Immature natural killer cell (primary cell): ENCODE measurements around the gene VPS36. TPM values are rescaled to one million over a fixed set of nuclear protein-coding genes. Genes with fewer than 3 reads are reported as not detected.
"Not testable (repeated sequence)": the region's sequence is repeated elsewhere in the genome, so short reads cannot be mapped to it uniquely, and the experiment has no call there.

Experiments used
- DNase-seq, 3 donors: peaks; one replicate each; pipeline ENCODE4 v3.0.0; 2022; ENCODE audit warnings: mixed read lengths in 1 of 3
- H3K27ac Mint-ChIP-seq, 6 donors: one replicate each; pipeline ENCODE4 v1.8.0; 2020; ENCODE audit warnings: mixed read lengths in 6 of 6, mild to moderate bottlenecking in 5 of 6, inconsistent platforms in 4 of 6, moderate library complexity in 3 of 6
- H3K27me3 Mint-ChIP-seq, 3 donors: one replicate each; pipeline ENCODE4 v1.8.0; 2020 to 2021; ENCODE audit warnings: low read depth in 3 of 3, mild to moderate bottlenecking in 3 of 3, mixed read lengths in 3 of 3, moderate library complexity in 3 of 3, inconsistent platforms in 1 of 3
- H3K36me3 Mint-ChIP-seq, 3 donors: one replicate each; pipeline ENCODE4 v1.8.0; 2020; ENCODE audit warnings: mixed read lengths in 3 of 3, inconsistent platforms in 2 of 3, mild to moderate bottlenecking in 2 of 3
- H3K4me1 Mint-ChIP-seq, 2 donors: one replicate each; pipeline ENCODE4 v1.8.0; 2020; ENCODE audit warnings: inconsistent platforms in 2 of 2, mild to moderate bottlenecking in 2 of 2, mixed read lengths in 2 of 2, moderate library complexity in 1 of 2
- H3K4me3 Mint-ChIP-seq, 5 donors: one replicate each; pipeline ENCODE4 v1.8.0; 2020; ENCODE audit warnings: mild to moderate bottlenecking in 5 of 5, mixed read lengths in 5 of 5, inconsistent platforms in 3 of 5, moderate library complexity in 3 of 5
- H3K9me3 Mint-ChIP-seq, 6 donors: one replicate each; pipeline ENCODE4 v1.8.0; 2020; ENCODE audit warnings: mild to moderate bottlenecking in 6 of 6, mixed read lengths in 6 of 6, inconsistent platforms in 4 of 6, moderate library complexity in 3 of 6
- polyA plus RNA-seq, 3 donors: library from polyadenylated mRNA; unstranded; fragments of 300-500 nt; fragmentation: Illumina TruSeq; gene quantifications; one replicate each; pipeline ENCODE4 v1.2.3, GENCODE V29; 2021

VPS36 gene
- polyA plus RNA-seq, 3 donors from 2014 or later = 33.3 to 53.3 (median 40.5) TPM

- Mint-ChIP-seq H3K9me3 (no peaks in the 10 kb centered on the region), H3K36me3 (no peaks in the 10 kb centered on the region), H3K4me1 (no peaks in the 10 kb centered on the region), H3K4me3 (no peak overlapping the region), H3K27me3 (peaks cover 0 to 3% (median 0%) of the 10 kb centered on the region in 3 donors), H3K27ac (no peak overlapping the region)
- no peak for DNase-seq
These were observed 62.7 kb downstream of the VPS36 start for GRCh38 chr13:52387721-52388120.

GRCh38 chr13:52385870-52386269 is 64.6 kb downstream of the VPS36 start:
- DNase-seq = no peak
- H3K36me3 Mint-ChIP-seq = no peaks in the 10 kb centered on the region
- no peak overlapping the region for H3K27ac Mint-ChIP-seq
- H3K9me3 Mint-ChIP-seq = no peaks in the 10 kb centered on the region
- no peaks in the 10 kb centered on the region for H3K4me1 Mint-ChIP-seq
- peaks cover 0 to 3% (median 0%) of the 10 kb centered on the region in 3 donors for H3K27me3 Mint-ChIP-seq
- no peak overlapping the region for H3K4me3 Mint-ChIP-seq

- no peaks in the 10 kb centered on the region for H3K4me1 Mint-ChIP-seq
- peaks cover 0 to 3% (median 0%) of the 10 kb centered on the region in 3 donors for H3K36me3 Mint-ChIP-seq
- H3K4me3 Mint-ChIP-seq = no peak overlapping the region
- peaks cover 0 to 3% (median 0%) of the 10 kb centered on the region in 3 donors for H3K27me3 Mint-ChIP-seq
- DNase-seq = no peak
- no peak overlapping the region for H3K27ac Mint-ChIP-seq
- H3K9me3 Mint-ChIP-seq = no peaks in the 10 kb centered on the region
These were observed 67.1 kb downstream of the VPS36 start for GRCh38 chr13:52383366-52383765.

GRCh38 chr13:52378312-52378711 is 72.1 kb downstream of the VPS36 start:
- no peaks in the 10 kb centered on the region for H3K9me3 Mint-ChIP-seq
- H3K4me3 Mint-ChIP-seq = no peak overlapping the region
- no peak for DNase-seq
- H3K4me1 Mint-ChIP-seq = no peaks in the 10 kb centered on the region
- H3K36me3 Mint-ChIP-seq = peaks cover 0 to 3% (median 0%) of the 10 kb centered on the region in 3 donors
- no peak overlapping the region for H3K27ac Mint-ChIP-seq
- no peaks in the 10 kb centered on the region for H3K27me3 Mint-ChIP-seq

GRCh38 chr13:52377898-52378297 is 72.5 kb downstream of the VPS36 start:
- no peaks in the 10 kb centered on the region for H3K4me1 Mint-ChIP-seq
- H3K36me3 Mint-ChIP-seq = peaks cover 0 to 3% (median 0%) of the 10 kb centered on the region in 3 donors
- H3K27me3 Mint-ChIP-seq = no peaks in the 10 kb centered on the region
- DNase-seq = no peak
- H3K27ac Mint-ChIP-seq = no peak overlapping the region
- no peaks in the 10 kb centered on the region for H3K9me3 Mint-ChIP-seq
- no peak overlapping the region for H3K4me3 Mint-ChIP-seq

- no peaks in the 10 kb centered on the region for H3K27me3 Mint-ChIP-seq
- no peaks in the 10 kb centered on the region for H3K9me3 Mint-ChIP-seq
- no peak overlapping the region for H3K27ac Mint-ChIP-seq
These were observed 75.5 kb downstream of the VPS36 start for GRCh38 chr13:52374873-52375411.

GRCh38 chr13:52374389-52374788 is 76.0 kb downstream of the VPS36 start:
- Mint-ChIP-seq H3K4me1 (no peaks in the 10 kb centered on the region), H3K36me3 (peaks cover 0 to 3% (median 0%) of the 10 kb centered on the region in 3 donors), H3K27me3 (no peaks in the 10 kb centered on the region), H3K27ac (no peak overlapping the region), H3K9me3 (no peaks in the 10 kb centered on the region), H3K4me3 (no peak overlapping the region)
- no peak for DNase-seq

More at GRCh38 chr13:52374873-52375411, 75.5 kb downstream of the VPS36 start:
- no peak for DNase-seq
- H3K4me3 Mint-ChIP-seq = no peak overlapping the region
- H3K36me3 Mint-ChIP-seq = peaks cover 0 to 3% (median 0%) of the 10 kb centered on the region in 3 donors
- no peaks in the 10 kb centered on the region for H3K4me1 Mint-ChIP-seq

- H3K27me3 Mint-ChIP-seq, H3K9me3 Mint-ChIP-seq, H3K4me3 Mint-ChIP-seq, DNase-seq, H3K27ac Mint-ChIP-seq, H3K4me1 Mint-ChIP-seq, H3K36me3 Mint-ChIP-seq: not testable (repeated sequence)
These were observed 77.2 kb downstream of the VPS36 start for GRCh38 chr13:52373277-52373676.

GRCh38 chr13:52371736-52372247 is 78.6 kb downstream of the VPS36 start:
- Mint-ChIP-seq H3K27me3 (no peaks in the 10 kb centered on the region), H3K36me3 (no peaks in the 10 kb centered on the region), H3K9me3 (no peaks in the 10 kb centered on the region), H3K27ac (no peak overlapping the region), H3K4me1 (no peaks in the 10 kb centered on the region), H3K4me3 (no peak overlapping the region)
- no peak for DNase-seq

- Mint-ChIP-seq H3K27ac (no peak overlapping the region), H3K9me3 (no peaks in the 10 kb centered on the region), H3K36me3 (no peaks in the 10 kb centered on the region), H3K4me1 (no peaks in the 10 kb centered on the region), H3K4me3 (no peak overlapping the region), H3K27me3 (peaks cover 0 to 2% (median 2%) of the 10 kb centered on the region in 3 donors)
- DNase-seq = no peak
These were observed 84.1 kb downstream of the VPS36 start for GRCh38 chr13:52366291-52366690.

Other genes with a start within 250 kb of the VPS36 start
- gene THSD1, start 44.5 kb downstream of the VPS36 start, polyA plus RNA-seq = under 1 TPM in 1 of 3 donors, not detected in 2; 0.08 TPM
- gene CKAP2, start 4.8 kb upstream of the VPS36 start, polyA plus RNA-seq = 1 to 10 TPM; 3.8 to 7.2 (median 5.0) TPM
- gene HNRNPA1L2, start 191.8 kb upstream of the VPS36 start, polyA plus RNA-seq = 10 to 100 TPM in 1 of 3 donors, 1 to 10 TPM in 2; 4.0 to 11.6 (median 8.4) TPM
- 10 to 100 TPM; 45.0 to 50.7 (median 49.5) TPM for gene SUGT1, start 202.2 kb upstream of the VPS36 start, polyA plus RNA-seq